ENCODE data around the gene CISD2. TPM values are rescaled to one million over a fixed set of nuclear protein-coding genes. Genes with fewer than 3 reads are reported as not detected.
"Not testable (repeated sequence)": the region's sequence is repeated elsewhere in the genome, so short reads cannot be mapped to it uniquely, and the experiment has no call there.

CISD2 gene
- total RNA-seq, 1 donor from 2014 or later: 36.7 TPM

DNA sequence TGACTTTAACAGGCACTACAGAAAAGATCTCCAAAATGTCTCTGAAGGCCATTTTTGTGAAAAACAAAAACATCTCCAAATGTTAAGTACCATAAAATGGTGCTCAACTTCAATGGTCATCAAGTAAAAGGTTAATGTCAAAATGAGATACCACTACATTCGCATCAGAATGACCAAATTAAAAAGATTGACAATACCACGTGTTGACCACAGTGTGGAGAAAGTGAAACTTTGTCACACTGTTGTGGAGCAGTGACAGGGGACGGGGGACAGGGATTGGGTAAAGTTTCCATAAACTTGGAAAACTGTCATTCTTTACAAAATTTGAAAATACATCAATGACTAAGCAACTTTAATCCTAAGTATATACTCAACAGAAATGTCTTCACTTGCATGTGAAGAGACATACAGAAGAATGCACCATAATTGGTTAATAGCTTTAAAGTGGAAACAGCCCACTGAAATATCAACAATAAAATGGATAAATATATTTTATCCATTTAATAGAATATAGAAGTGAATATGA, 19.1 kb upstream of the CISD2 start:
- DNase-seq (ENCODE audit: low read depth in 2 of 2): no peak

DNA sequence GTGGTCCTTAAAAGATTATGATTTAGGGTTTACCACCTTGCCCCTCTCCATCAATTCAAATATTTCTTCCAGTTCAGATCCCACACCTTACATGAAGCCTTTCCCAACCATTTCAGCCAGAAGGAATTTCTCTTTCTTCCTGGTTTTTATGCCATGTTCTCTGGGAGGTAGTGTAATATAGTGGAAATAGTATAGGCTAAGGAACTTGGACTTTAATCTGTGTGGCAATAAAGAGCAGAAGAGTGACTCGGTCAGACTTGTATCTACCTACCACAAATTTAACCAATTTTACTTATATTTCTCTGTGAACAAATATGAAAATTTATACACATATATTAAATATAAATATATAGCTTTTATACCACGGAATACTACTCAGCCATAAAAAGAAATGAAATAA, 18.4 kb upstream of the CISD2 start:
- DNase-seq (ENCODE audit: low read depth in 2 of 2): no peak

DNA sequence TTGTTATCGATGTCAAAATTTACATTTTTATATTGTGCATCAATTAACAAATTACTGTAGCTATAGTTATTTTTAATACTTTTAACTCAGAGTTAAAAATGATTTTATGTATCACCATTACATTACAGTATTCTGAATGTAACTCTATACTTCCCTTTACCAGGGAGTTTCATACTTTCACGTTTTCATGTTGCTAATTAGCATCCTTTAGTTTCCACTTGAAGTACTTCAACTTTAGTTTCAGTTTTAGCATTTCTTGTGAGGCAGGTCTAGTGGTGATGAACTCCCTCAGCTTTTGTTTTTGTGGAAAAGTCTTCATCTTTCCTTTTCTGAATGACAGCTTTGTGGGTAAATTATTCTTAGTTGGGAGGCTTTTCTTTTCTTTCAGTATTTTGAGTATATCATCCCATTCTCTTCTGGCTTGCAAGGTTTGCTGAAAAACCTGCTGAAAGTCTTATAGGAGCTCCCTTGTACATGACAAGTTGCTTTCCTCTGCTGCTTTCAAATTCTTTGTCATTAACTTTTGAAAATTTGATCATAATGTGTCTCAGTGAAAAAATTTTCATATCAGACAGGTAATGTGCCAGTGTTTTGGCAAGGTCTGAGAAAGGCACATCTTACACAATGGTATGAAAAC, 9.8 kb upstream of the CISD2 start:
- DNase-seq (ENCODE audit: low read depth in 2 of 2): no peak

DNA sequence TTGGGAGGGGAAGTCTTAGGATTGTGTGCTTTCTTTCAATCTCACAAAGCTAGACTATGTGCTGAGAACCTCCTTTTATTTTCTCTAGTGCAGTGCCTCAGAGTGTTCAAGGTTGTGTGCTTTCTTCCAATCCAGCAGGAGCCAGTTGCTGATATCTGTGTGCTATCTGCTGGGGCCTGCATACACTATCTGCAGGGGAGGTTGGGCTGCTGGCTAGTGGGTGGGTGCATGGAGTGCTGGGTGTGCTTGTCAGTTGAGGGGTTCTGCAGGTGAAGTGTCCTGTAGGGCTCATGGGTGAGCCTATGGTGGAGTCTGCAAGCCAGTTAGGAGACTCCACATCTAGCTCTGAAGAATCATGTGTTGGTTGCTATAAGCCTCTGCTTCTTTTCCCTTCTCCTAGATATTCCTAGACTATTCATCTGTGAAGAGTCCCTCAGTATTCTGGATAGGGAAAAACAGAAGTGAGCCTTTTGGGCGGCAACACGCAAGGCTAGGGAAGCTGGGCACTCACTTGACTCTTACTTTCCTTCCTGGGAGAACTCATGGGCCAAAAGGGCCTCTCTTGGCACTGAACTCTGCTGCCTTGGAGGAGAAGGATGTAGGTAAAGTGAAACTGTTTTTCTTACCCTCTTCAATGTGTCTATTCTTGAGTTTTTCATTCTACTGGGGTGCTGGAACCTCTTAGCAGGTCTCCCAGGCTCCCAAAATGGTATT, 8.0 kb upstream of the CISD2 start:
- DNase-seq (ENCODE audit: low read depth in 2 of 2): no peak

DNA sequence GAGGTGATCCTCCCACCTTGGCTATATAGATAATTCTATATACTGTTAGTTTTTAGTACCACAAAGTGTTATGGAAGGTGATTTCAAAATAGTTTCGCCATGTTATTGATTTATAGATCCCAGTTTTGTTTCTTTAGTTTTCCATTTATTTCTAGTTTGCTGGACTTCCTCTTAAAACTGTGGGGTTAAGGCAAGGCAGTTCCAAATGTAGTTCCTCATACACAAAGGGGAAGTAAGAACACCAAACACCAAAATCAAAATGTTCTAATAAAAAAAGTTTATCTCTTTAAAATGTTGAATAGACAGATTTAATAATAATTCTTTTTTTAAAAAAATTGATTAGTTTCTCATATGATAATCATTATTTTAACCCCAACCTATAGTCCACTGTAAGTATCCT, 6.8 kb upstream of the CISD2 start:
- DNase-seq (ENCODE audit: low read depth in 2 of 2): no peak

DNA sequence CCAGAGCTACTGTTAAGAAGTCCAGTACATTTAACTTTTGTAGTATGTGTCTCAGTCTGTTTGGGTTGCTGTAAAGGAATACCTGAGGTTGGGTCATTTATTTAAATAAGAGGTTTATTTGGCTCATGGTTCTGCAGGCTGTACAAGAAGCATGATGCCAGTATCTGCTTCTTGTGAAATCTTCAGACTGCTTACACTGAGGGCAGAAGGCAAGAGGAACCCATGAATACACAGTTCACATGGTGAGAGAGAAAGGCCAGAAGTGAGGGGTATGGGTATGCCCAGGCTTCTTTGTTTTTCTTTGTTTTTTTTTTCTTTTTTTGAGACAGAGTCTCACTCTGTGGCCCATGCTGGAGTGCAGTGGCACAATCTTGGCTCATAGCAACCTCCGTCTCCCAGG, 6.0 kb upstream of the CISD2 start:
- no peak for DNase-seq (ENCODE audit: low read depth in 2 of 2)

DNA sequence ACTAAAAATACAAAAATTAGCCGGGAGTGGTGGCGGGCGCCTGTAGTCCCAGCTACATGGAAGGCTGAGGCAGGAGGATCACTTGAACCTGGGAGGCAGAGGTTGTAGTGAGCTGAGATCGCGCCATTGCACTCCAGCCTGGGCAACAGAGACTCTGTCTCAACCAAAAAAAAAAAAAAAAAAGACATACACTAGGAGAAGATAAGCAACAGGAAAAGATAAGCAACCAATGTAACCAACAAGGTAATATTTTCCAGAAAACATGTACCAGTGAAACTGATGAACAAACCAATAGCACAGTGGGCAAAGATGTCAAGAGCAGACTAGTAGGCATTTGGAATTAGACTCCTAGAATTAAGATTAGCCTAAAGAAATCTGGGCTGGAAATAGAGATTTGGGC, 3.5 kb upstream of the CISD2 start:
- not testable (repeated sequence) for DNase-seq (ENCODE audit: low read depth in 2 of 2)

DNA sequence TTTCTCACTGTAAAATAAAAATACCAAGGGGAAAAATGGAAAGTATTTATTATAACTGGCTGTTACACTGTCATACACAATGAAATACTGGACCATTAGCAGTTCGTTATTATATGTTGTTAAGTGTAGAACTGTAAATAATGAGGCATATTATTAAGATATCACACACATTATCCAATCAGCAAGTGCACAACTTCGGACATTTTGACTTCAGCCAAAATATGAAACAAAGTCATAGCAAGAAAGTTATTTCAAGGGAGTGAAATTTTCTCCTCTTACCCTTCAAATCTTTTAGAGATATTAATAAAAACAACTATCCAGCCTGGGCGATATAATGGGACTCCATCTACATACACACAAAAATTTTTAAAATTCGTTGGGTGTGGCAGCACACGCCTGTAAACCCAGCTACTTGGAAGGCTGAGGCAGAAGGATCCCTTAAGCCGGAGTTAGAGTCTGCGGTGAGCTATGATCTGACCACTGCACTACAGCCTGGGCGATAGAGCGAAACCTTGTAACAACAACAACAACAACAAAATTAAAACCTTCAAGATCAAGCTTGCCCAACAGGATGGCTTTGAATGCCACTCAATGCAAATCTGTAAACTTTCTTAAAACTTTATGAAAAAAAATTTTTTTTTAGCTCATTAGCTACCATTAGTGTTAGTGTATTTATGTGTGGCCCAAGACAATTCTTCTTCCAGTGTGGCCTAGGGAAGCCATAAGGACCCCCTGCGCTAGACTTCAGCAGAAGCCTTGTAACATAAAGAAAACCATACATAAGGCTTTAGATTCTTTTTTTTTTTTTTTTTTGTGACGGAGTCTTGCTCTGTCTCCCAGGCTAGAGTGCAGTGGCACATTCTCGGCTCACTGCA, 1.3 kb upstream of the CISD2 start:
- DNase-seq (ENCODE audit: low read depth in 2 of 2): no peak

DNA sequence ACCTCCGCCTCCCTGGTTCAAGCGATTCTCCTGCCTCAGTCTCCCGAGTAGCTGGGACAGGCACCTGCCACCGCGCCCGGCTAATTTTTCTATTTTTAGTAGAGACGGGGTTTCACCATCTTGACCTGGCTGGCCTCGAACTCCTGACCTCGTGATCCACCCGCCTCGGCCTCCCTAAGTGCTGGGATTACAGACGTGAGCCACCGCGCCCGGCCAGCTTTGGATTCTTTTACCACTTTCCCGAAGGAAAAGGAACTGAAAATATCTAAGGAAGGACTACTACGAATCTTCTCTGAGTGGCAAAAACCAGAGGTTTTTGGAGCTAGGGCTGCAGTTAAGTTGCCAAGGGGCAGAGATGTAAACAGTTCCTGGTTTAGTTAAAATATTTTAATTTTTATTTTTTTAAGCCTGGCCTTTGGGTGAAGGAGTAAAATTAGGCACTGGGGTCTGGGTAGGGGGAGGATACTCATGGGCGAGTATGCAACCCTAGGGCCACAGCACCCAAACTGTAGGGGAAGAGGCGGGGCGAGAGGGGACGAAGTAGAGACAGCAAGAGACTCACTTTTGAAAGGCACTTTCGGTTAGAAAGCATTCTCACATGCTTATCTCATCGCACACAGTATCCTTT, 525 bp upstream of the CISD2 start:
- DNase-seq (ENCODE audit: low read depth in 2 of 2): no peak

DNA sequence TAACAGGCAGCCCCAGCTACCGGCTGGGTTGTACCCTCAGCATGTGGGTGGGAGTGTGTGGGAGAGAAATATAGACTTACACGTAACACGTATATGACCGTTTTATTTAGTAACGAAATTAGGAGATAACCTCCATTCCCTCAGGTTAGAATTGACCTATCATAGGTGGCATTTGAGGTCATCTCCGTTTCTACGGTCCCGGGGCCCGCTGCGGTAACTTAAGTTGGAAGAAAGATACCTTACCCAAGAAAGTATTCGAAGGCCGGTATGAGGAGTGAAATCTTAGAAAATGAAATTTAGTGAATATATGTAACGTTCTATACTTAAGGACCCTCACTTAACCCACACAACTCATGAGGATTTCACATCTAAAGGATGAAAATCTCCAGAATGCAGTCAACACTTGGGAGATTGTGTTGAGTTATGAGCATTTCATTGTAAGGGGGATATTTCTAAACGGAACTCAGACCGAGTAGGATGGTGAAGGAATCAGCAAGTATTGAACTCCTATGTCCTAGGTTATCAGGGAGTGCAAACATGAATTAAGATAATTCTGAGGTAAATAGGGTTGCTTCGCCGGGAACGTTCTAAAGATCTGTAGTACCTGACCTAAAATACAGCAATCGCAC, 891 bp downstream of the CISD2 start:
- no peak for DNase-seq (ENCODE audit: low read depth in 2 of 2)

DNA sequence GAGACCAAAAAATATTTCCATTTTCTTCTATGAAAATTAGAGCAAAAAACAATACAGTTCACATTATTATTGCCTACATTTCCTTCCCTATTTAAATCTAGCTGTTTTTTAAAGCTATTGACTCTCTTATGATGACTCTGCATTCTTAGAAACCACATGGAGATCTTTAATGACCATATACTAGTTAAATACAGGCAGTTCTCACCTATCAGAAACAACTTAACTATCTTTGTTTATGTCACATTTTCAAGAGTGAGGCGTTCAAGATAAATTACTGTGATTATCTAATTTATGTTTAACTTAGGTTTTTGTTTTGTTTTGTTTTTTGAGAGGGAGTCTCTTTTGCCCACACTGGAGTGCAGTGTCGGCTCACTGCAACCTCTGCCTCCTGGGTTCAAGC, 3.0 kb downstream of the CISD2 start:
- DNase-seq (ENCODE audit: low read depth in 2 of 2): no peak

DNA sequence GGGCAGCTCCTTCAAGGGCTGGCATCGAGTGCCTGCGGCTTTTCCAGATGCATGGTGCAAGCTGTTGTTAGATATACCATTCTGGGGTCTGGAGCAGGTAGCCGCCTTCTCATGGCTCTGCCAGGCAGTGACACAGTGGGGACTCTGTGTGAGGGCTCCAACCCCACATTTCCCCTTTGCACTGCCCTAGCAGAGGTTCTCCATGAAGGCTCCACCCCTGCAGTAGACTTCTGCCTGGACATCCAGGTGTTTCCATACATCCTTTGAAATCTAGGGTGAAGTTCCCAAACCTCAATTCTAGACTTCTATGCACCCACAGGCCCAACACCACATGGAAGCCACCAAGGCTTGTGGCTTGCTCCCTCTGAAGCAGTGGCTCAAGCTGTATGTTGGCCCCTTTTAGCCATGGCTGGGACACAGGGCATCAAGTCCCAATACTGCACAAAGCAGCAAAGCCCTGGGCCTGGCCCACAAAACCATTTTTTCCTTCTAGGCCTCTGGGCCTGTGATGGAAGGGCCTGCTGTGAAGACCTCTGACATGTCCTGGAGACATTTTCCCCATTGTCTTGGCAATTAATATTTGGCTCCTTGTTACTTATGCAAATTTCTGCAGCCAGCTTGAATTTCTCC, 8.8 kb downstream of the CISD2 start:
- DNase-seq (ENCODE audit: low read depth in 2 of 2): not testable (repeated sequence)

DNA sequence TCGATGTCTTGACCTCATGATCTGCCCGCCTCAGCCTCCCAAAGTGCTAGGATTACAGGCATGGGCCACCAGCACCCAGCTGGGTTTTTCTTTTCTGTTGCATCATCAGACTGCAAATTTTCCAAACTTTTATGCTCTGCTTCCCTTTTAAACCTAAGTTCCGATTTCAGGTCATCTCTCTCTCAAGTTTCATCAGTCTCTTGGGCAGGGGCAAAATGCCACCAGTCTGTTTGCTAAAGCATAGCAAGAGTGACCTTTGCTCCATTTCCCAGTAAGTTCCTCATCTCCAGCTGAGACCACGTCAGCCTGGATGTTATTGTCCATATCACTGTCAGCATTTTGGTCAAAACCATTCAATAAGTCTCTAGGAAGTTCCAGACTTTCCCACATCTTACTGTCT, 9.6 kb downstream of the CISD2 start:
- DNase-seq (ENCODE audit: low read depth in 2 of 2): not testable (repeated sequence)

DNA sequence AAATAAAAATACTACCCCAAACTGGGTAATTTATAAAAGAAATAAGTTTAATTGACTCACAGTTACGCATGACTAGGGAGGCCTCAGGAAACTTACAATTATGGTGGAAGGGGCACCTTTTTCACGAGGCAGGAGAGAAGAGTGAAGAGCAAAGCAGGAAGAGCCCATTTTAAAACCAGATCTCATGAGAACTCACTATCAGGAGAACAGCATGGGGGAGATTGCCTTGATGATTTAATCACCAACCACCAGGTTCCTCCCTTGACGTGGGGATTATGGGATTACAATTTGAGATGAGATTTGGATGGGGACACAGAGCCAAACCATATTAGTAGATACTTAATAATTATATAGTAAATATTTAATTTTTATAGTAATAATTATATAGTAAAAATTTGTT, 10.1 kb downstream of the CISD2 start:
- DNase-seq (ENCODE audit: low read depth in 2 of 2): no peak

DNA sequence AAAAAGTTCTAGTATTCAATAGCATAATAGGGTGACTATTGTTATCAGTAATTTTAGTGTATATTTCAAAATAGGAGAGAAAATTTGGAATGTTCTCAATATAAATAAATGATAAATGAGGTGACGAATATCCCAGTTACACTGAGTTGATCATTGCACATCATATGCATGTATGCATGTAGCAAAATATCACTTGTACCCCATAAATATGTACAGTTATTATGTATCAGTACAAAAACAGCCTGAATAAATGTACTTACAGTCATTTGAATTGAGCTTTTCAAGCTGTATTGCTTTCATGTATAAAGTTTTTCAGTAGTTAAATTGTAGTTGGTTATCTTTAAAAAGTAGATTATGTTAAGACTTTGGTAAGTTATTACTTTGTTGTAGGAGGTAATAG, 12.6 kb downstream of the CISD2 start:
- no peak for DNase-seq (ENCODE audit: low read depth in 2 of 2)

DNA sequence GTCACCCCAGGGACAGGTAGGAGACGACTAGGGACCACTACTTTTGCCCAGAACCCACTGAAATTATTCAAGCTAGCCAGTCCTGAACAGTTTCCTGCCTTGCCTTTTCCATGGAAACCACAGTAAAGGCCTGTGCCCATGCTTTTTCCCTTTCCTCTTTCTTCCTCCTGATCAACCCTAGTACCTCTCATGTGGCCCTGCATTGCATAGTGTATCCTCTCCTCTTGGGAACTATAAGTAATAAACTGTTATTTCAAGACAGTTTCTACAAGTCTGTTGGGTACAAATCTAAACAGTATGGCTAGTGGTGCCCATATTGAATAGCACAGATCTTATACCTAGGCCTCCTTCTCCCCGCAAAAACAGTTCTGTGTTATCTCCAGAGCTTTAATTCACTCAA, 14.5 kb downstream of the CISD2 start:
- DNase-seq (ENCODE audit: low read depth in 2 of 2): no peak

DNA sequence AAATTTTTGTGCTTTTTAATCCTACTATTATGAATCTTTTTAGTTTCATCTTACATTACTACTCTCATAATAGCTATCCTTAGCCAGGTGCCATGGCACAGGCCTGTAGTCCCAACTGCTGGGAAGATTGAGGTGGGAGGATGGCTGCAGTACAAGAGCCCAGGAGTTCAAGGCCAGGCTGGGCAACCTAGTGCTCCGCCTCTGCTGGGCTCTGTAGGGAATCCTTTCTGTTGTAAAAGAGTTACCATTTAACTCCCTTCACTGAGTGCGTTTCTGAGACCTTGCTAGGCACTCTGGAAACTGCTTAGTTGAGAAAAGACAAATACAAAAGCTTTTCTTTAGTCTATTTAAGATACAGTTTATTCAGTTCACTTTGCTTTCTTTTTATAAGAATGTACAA, 19.8 kb downstream of the CISD2 start:
- DNase-seq (ENCODE audit: low read depth in 2 of 2): not testable (repeated sequence)

DNA sequence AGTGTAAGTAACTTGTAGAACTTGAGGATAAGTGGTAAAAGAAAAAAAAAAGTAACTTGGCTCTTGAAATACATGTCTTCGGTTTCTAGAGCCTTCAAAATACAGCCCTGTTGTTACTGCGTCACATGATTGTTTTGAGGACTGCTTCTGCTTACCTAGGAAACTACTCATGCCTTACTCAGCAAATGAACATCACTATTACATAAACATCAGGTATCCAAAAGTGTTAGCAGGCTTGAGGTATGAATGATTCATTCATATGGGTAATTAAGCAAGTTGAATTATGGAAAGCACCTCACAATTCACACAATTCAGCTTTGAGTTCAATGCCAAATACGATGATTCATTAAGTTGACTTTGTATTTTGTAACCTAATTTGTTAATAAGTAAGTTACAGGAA, 21.1 kb downstream of the CISD2 start:
- DNase-seq (ENCODE audit: low read depth in 2 of 2): not testable (repeated sequence)

DNA sequence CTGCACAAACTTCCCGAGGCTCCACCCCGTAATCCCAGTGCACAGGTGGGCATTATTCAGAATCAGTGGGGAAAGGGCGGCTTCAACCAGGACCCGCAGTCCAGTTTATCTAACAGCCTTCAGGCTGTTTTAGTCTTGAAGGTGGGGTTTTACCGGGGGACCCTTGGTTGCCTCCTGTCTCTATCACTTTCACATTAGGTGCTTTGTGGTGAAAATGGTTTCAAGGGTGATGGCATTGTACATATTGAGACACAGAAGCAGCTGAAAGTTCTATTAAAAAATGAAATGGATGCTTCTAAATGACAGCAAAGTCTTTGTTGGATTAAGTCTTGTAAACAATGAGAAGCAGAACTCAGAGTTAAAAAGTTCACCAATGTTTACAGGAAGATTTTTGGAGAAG, 27.8 kb downstream of the CISD2 start:
- DNase-seq (ENCODE audit: low read depth in 2 of 2): not testable (repeated sequence)

DNA sequence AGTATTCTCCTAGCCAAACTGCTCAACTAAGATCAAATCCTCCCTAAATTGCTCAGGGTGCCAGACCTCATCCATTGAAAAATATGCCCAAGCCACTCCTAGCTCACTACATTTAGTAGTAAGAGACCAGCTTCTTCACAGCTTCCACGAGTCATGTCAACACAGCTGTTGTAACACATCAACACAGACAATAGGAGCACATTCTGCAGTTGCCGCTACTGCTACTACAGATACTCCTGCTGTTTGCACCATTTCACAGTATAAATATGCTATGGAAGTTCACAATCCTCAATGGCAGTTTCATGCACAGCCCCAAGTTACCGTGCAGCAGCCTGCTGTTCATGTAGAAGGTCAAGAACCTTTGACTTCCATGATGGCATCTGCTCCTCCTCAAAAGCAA, 28.8 kb downstream of the CISD2 start:
- DNase-seq (ENCODE audit: low read depth in 2 of 2): not testable (repeated sequence)

DNA sequence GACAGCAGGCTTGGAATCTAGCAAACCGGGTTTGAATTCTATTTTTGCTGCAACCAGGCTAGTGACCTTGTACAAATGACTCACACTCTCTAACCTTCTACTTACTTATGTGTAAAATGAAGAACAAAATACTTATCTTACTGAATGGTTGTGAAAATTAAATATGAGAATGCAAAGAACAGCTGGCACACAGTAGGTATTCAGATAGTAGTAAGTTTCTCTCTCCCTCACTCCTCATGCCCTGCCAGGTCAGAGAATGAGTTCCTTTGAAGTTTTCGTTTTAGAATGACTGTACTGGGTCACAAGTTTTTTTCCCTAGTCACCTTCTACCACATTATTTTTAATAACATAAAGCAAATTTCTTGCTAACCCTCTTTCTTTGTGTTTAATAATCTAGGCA, 33.0 kb downstream of the CISD2 start:
- no peak for DNase-seq (ENCODE audit: low read depth in 2 of 2)

Measured in dermis microvascular lymphatic vessel endothelial cell (primary cell).